ENCODE results near the gene DNAH10. TPM values are rescaled to one million over a fixed set of nuclear protein-coding genes. Genes with fewer than 3 reads are reported as not detected.

The DNAH10 gene
- total RNA-seq, 1 donor from 2014 or later: 0.04 TPM

DNA sequence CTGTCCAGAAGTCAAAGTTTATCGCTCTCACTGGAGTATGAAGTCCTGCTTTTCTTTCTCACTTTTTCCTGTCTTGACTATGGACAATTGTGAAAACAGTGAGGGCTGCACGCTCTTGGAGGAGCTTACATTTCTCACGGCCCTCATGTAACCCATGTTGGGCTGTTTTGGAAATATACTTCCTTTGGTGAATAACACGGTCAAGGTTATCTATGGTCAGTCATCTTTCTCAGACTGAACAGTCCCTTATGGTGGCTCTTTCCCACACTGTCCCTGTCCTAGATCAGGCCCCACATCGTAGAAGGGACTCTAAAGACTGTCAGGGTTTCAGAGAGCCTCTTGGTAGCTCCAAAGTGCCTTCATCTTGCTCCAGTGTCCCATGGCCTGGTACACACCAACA lies 203.3 kb downstream of the DNAH10 start:
- no peaks in the 10 kb centered on the region for H3K36me3 ChIP-seq (ENCODE audit: control insufficient read depth, insufficient read depth, low read length)
- H3K27me3 ChIP-seq (ENCODE audit: control insufficient read depth, insufficient read depth, low read length): no peaks in the 10 kb centered on the region
- H3K4me3 ChIP-seq (ENCODE audit: low read depth, low read length): no peak overlapping the region
- no peak for DNase-seq (ENCODE audit: low read depth)
- TF ChIP-seq, protein P1, sequence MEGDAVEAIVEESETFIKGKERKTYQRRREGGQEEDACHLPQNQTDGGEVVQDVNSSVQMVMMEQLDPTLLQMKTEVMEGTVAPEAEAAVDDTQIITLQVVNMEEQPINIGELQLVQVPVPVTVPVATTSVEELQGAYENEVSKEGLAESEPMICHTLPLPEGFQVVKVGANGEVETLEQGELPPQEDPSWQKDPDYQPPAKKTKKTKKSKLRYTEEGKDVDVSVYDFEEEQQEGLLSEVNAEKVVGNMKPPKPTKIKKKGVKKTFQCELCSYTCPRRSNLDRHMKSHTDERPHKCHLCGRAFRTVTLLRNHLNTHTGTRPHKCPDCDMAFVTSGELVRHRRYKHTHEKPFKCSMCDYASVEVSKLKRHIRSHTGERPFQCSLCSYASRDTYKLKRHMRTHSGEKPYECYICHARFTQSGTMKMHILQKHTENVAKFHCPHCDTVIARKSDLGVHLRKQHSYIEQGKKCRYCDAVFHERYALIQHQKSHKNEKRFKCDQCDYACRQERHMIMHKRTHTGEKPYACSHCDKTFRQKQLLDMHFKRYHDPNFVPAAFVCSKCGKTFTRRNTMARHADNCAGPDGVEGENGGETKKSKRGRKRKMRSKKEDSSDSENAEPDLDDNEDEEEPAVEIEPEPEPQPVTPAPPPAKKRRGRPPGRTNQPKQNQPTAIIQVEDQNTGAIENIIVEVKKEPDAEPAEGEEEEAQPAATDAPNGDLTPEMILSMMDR (IDR thresholded peaks at IDR 0.05; ENCODE audit: insufficient read depth, low read length, poor library complexity, severe bottlenecking): no peak

DNA sequence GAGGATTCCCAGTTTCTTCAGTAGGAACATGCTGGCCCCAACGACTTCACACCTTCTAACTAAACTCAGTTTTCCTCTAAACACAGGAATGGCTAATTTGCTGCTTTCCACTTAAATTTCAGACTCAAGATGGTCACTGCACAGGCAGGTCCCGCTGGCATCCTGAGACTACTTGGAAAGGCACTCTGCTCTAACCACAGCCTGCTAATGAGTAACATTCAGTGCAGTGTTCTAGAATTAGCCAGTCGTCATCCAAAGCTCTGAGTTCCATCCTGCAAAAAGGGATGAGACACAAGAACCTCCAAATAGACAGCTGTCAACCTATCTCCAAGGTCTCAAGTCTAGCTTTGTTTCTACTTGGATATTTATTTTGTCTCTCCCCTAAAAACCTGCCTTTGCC lies 204.5 kb downstream of the DNAH10 start:
- Histone ChIP-seq H3K27me3 (ENCODE audit: control insufficient read depth, insufficient read depth, low read length) (no peaks in the 10 kb centered on the region), H3K4me3 (ENCODE audit: low read depth, low read length) (no peak overlapping the region), H3K36me3 (ENCODE audit: control insufficient read depth, insufficient read depth, low read length) (no peaks in the 10 kb centered on the region)
- peak; percentile 56 for DNase-seq (ENCODE audit: low read depth)
- TF ChIP-seq, protein P1 (IDR thresholded peaks at IDR 0.05; ENCODE audit: insufficient read depth, low read length, poor library complexity, severe bottlenecking): no peak

DNA sequence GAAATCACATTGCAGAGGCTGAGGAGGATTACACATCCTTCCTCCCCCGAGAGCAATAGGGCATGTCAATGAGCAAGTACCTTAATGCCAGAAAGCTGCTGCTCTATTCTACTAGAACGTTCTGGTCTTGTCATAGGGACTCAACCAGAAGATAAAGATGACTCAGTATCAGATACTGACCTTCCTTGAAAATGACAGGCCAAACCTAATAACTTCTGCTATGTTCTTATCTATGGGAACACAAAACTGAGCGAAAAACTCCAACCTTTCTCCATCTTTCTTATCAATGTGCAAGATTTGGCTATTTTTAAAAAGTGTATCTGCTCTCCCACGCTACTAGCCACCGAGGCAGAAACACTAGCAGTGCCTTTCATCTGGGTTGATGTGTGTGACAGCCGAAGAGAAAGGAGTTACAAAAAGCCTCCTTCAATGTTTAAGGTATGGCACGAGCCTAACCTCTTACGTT lies 205.1 kb downstream of the DNAH10 start:
- H3K27me3 ChIP-seq (ENCODE audit: control insufficient read depth, insufficient read depth, low read length): no peaks in the 10 kb centered on the region
- no peak for DNase-seq (ENCODE audit: low read depth)
- TF ChIP-seq, protein P1 (IDR thresholded peaks at IDR 0.05; ENCODE audit: insufficient read depth, low read length, poor library complexity, severe bottlenecking): no peak
- no peak overlapping the region for H3K4me3 ChIP-seq (ENCODE audit: low read depth, low read length)
- H3K36me3 ChIP-seq (ENCODE audit: control insufficient read depth, insufficient read depth, low read length): no peaks in the 10 kb centered on the region

DNA sequence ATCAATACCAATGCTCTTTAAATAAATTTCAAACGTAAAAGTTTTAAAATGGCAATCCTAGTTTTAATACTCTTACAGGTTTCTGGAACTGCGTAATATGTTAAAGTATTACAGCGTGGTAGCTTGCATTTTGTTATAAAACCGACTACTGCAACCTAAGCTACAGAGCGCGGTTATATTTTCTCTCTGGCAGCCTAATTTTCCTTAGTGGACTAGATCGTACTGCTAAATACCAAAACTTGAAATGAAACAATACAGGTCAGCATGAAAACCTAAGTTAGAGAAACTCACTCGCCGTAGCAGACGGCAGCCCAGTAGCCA lies 209.3 kb downstream of the DNAH10 start:
- no peaks in the 10 kb centered on the region for H3K36me3 ChIP-seq (ENCODE audit: control insufficient read depth, insufficient read depth, low read length)
- TF ChIP-seq, protein P1 (IDR thresholded peaks at IDR 0.05; ENCODE audit: insufficient read depth, low read length, poor library complexity, severe bottlenecking): no peak
- DNase-seq (ENCODE audit: low read depth): no peak
- H3K4me3 ChIP-seq (ENCODE audit: low read depth, low read length): peak overlapping the region; percentile 86
- H3K27me3 ChIP-seq (ENCODE audit: control insufficient read depth, insufficient read depth, low read length): no peaks in the 10 kb centered on the region

DNA sequence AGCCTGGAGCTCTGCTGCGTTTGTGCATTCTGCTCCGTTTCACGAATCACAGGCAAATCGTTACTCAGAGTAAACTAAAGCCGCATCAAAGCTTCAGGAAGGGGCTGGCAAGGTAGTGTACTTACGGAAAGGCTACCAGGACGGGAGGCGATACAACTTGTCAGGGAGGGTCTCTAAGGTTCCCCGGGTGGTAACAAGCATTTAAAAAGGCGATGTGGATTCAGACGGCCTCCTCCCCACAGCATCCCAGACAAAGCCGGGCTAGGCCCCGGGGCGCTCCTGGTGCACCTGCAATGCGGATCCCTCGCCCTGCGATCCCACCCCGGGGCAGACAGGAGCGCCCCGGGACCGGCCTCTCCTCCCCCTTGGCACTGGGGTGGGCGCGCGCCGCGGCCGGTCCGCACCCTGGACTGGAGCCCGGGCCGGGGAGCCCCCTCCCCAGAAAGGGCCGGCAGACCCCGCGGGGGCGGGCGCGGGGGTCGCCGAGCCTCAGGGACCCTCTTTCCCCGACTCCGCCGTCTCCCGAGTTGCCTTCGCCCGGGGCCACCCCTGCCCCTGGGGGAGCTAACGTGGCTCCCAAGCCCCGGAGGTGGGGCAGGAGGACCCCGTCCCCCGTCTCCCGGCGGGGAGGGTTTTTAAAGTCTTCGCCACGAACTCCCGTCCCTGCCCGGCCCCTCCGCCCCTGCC lies 209.8 kb downstream of the DNAH10 start:
- TF ChIP-seq, protein P1 (IDR thresholded peaks at IDR 0.05; ENCODE audit: insufficient read depth, low read length, poor library complexity, severe bottlenecking): no peak
- no peaks in the 10 kb centered on the region for H3K36me3 ChIP-seq (ENCODE audit: control insufficient read depth, insufficient read depth, low read length)
- DNase-seq (ENCODE audit: low read depth): no peak
- H3K27me3 ChIP-seq (ENCODE audit: control insufficient read depth, insufficient read depth, low read length): no peaks in the 10 kb centered on the region
- H3K4me3 ChIP-seq (ENCODE audit: low read depth, low read length): peak overlapping the region; percentile 86

Measured in kidney epithelial cell (primary cell).